Activated T-helper 9 cell treated with anti-CD3 and anti-CD28 coated beads, Interleukin-2, amount 50 U/mL, for 16 hours (primary cell): Measurements from ENCODE around the gene RAN.
"Not testable (repeated sequence)": the region's sequence is repeated elsewhere in the genome, so short reads cannot be mapped to it uniquely, and the experiment has no call there.

Experiments
- DNase-seq: peaks from one replicate; pipeline ENCODE4 v3.0.0-alpha.2; 2020; ENCODE audit warnings: low read depth

The RAN gene

GRCh38 chr12:130878193-130879185 is 6.6 kb downstream of the RAN start:
- DNase-seq = no peak

- no peak for DNase-seq
Observed at GRCh38 chr12:130879212-130879686, 7.4 kb downstream of the RAN start.

- no peak for DNase-seq
Observed at GRCh38 chr12:130879781-130880389, 8.0 kb downstream of the RAN start.

GRCh38 chr12:130880411-130880885 is 8.6 kb downstream of the RAN start:
- no peak for DNase-seq

- DNase-seq = no peak
Observed at GRCh38 chr12:130881046-130881445, 9.2 kb downstream of the RAN start.

GRCh38 chr12:130881548-130881947 is 9.7 kb downstream of the RAN start:
- DNase-seq = no peak

GRCh38 chr12:130887190-130887589 is 15.3 kb downstream of the RAN start:
- DNase-seq = not testable (repeated sequence)

- no peak for DNase-seq
Observed at GRCh38 chr12:130904064-130904463, 32.2 kb downstream of the RAN start.

- DNase-seq = not testable (repeated sequence)
Observed at GRCh38 chr12:130904936-130905455, 33.1 kb downstream of the RAN start.

GRCh38 chr12:130909111-130909510 is 37.2 kb downstream of the RAN start:
- DNase-seq = no peak

GRCh38 chr12:130911193-130911592 is 39.3 kb downstream of the RAN start:
- no peak for DNase-seq

- no peak for DNase-seq
Observed at GRCh38 chr12:130911933-130912332, 40.1 kb downstream of the RAN start.

- DNase-seq = no peak
Observed at GRCh38 chr12:130916241-130916911, 44.5 kb downstream of the RAN start.

- no peak for DNase-seq
Observed at GRCh38 chr12:130917607-130918006, 45.7 kb downstream of the RAN start.

- DNase-seq = no peak
Observed at GRCh38 chr12:130919086-130919485, 47.2 kb downstream of the RAN start.

- no peak for DNase-seq
Observed at GRCh38 chr12:130920119-130920703, 48.3 kb downstream of the RAN start.

GRCh38 chr12:130920723-130921381 is 49.0 kb downstream of the RAN start:
- no peak for DNase-seq

- DNase-seq = no peak
Observed at GRCh38 chr12:130922511-130922953, 50.7 kb downstream of the RAN start.

- no peak for DNase-seq
Observed at GRCh38 chr12:130924966-130925665, 53.2 kb downstream of the RAN start.

- no peak for DNase-seq
Observed at GRCh38 chr12:130925666-130926015, 53.8 kb downstream of the RAN start.
